Measurements from ENCODE around the gene SERGEF. TPM values are rescaled to one million over a fixed set of nuclear protein-coding genes. Genes with fewer than 3 reads are reported as not detected.

The SERGEF gene
- total and polyA plus RNA-seq, 7 experiments from 2014 or later, result 35.0 to 93.5 (median 53.7) TPM

DNA sequence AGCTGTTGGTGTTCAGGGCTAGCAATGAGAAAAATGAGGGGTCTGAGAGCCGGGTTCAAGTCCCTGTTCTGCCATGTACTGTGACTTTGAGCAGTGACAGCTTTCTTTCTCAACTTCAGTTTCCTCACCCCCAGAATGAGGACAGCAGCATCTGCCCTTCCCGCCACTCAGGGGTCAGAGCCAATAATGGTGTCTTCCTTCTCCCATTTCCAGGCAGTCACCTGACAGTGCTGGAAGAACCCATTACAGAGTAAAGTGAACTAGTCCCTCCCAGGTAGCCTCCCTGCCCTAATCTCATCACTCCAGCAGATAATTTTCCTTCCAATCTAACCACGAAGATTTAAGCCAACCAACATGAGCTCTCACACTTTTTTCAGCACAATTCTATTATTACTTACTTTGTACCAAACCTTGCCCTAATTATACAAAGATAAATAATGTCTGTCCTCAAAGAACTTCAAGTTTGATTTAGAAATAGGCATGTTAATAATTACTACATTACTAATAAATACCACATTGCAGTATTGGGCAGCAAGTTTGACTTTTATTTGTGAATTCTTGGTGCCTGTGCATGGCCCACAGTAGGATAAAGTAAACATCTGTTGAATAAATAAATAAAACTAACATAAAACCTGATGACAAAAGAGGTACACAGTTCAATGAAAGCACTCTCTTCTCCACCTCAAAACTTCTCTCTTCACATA, 61.0 kb downstream of the SERGEF start:
- H3K27me3 Mint-ChIP-seq, result no peaks in the 10 kb centered on the region
- H3K27ac Mint-ChIP-seq, result no peak overlapping the region

DNA sequence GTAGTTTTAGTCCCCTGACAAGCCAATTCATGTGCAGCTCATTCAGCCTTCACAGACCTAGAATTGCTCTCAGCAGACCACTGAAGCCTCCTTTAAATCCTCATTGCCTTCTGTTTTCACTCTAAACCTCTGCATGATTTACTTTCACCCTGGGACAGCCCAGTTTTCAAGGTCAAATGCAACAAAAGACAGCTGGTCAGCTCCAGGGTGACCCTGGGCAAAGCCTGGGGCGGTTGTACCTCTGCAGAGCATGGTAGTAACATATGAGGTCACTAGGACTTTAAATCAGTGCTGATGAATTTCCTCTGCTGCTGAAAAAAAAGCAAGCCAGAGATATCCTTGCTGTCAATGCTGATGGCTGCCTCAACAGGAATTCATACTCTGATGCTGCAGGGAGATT, 62.2 kb downstream of the SERGEF start:
- no peak overlapping the region for H3K4me3 Mint-ChIP-seq
- Histone ChIP-seq H3K27ac (ENCODE audit: low read depth, low read length) (no peak overlapping the region), H3K4me1 (ENCODE audit: control insufficient read depth in 2 of 2, insufficient read depth in 2 of 2, low read length in 2 of 2) (no peaks in the 10 kb centered on the region), H3K27me3 (ENCODE audit: control insufficient read depth in 2 of 2, insufficient read depth in 2 of 2, low read length in 2 of 2) (no peaks in the 10 kb centered on the region), H3K36me3 (ENCODE audit: control insufficient read depth in 2 of 3, insufficient read depth in 3 of 3, low read length in 3 of 3) (peaks cover 0 to 86% (median 7%) of the 10 kb centered on the region in 3 experiments), H3K4me3 (ENCODE audit: low read length) (no peak overlapping the region), H3K9me3 (ENCODE audit: control insufficient read depth in 2 of 3, low read length in 3 of 3) (no peaks in the 10 kb centered on the region)
- CTCF ChIA-PET, result interaction anchor here (0.6 kb wide), 1 partner anchor 293 kb away, joined by 3 read pairs; no protein-coding TSS in a partner anchor
- POLR2A ChIA-PET, result no interaction called here
- H3K27me3 Mint-ChIP-seq, result no peaks in the 10 kb centered on the region
- H3K4me1 Mint-ChIP-seq, result peaks cover 0 to 5% (median 0%) of the 10 kb centered on the region in 7 donors
- peaks cover 27 to 94% (median 71%) of the 10 kb centered on the region in 5 donors for H3K36me3 Mint-ChIP-seq
- H3K9me3 Mint-ChIP-seq, result peaks cover 0 to 7% (median 1%) of the 10 kb centered on the region in 11 donors
- ATAC-seq, result no peak
- no peak overlapping the region for H3K27ac Mint-ChIP-seq
- intact Hi-C loops (cut with micrococcal nuclease), result no loop called here
- DNase-seq, result no peak

More for the DNA sequence above, 61.0 kb downstream of the SERGEF start:
- Histone ChIP-seq H3K4me3 (ENCODE audit: low read length) (no peak overlapping the region), H3K9me3 (ENCODE audit: control insufficient read depth in 2 of 3, low read length in 3 of 3) (no peaks in the 10 kb centered on the region), H3K27me3 (ENCODE audit: control insufficient read depth in 2 of 2, insufficient read depth in 2 of 2, low read length in 2 of 2) (no peaks in the 10 kb centered on the region), H3K27ac (ENCODE audit: low read depth, low read length) (no peak overlapping the region), H3K4me1 (ENCODE audit: control insufficient read depth in 2 of 2, insufficient read depth in 2 of 2, low read length in 2 of 2) (no peaks in the 10 kb centered on the region), H3K36me3 (ENCODE audit: control insufficient read depth in 2 of 3, insufficient read depth in 3 of 3, low read length in 3 of 3) (peaks cover 0 to 92% (median 12%) of the 10 kb centered on the region in 3 experiments)
- peaks cover 0 to 5% (median 0%) of the 10 kb centered on the region in 11 donors for H3K9me3 Mint-ChIP-seq
- ChIA-PET POLR2A (no interaction called here), CTCF (no interaction called here)
- ATAC-seq, result no peak
- intact Hi-C loops (cut with micrococcal nuclease), result no loop called here
- no peak for DNase-seq
- peaks cover 0 to 5% (median 0%) of the 10 kb centered on the region in 7 donors for H3K4me1 Mint-ChIP-seq
- H3K36me3 Mint-ChIP-seq, result peaks cover 20 to 93% (median 70%) of the 10 kb centered on the region in 5 donors
- no peak overlapping the region for H3K4me3 Mint-ChIP-seq

DNA sequence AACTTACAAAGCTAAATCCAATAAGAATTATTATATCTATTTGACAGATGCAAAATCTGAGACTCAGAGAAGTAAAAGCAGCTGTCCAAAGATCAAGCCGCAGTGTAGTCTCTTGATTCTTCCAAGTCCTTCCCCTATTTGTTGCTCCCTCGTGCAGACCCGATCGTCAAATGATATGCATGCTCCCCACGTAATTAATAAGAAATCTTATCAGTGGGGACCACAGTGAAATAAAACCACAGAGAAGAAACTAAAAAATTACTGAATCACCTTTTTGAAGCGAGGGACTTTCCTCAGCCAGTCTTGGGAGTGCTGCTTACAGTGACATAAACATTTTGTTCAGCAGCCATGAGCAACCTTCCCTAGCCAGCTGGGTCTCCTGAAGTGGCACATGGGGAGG, 64.6 kb downstream of the SERGEF start:
- no peaks in the 10 kb centered on the region for H3K27me3 ChIP-seq (ENCODE audit: control insufficient read depth in 2 of 2, insufficient read depth in 2 of 2, low read length in 2 of 2)
- Mint-ChIP-seq H3K4me1 (no peaks in the 10 kb centered on the region), H3K36me3 (peaks cover 36 to 95% (median 78%) of the 10 kb centered on the region in 5 donors), H3K4me3 (no peak overlapping the region), H3K27me3 (no peaks in the 10 kb centered on the region), H3K9me3 (peaks cover 4 to 25% (median 10%) of the 10 kb centered on the region in 11 donors), H3K27ac (no peak overlapping the region)
- H3K4me3 ChIP-seq (ENCODE audit: low read length), result no peak overlapping the region
- DNase-seq (no peak), ATAC-seq (no peak)
- H3K36me3 ChIP-seq (ENCODE audit: control insufficient read depth in 2 of 3, insufficient read depth in 3 of 3, low read length in 3 of 3), result peaks cover 0 to 71% (median 0%) of the 10 kb centered on the region in 3 experiments
- ChIA-PET CTCF (no interaction called here), POLR2A (no interaction called here)
- H3K4me1 ChIP-seq (ENCODE audit: control insufficient read depth in 2 of 2, insufficient read depth in 2 of 2, low read length in 2 of 2), result no peaks in the 10 kb centered on the region
- intact Hi-C loops (cut with micrococcal nuclease), result no loop called here
- peaks cover 0 to 4% (median 0%) of the 10 kb centered on the region in 3 experiments for H3K9me3 ChIP-seq (ENCODE audit: control insufficient read depth in 2 of 3, low read length in 3 of 3)
- H3K27ac ChIP-seq (ENCODE audit: low read depth, low read length), result no peak overlapping the region

DNA sequence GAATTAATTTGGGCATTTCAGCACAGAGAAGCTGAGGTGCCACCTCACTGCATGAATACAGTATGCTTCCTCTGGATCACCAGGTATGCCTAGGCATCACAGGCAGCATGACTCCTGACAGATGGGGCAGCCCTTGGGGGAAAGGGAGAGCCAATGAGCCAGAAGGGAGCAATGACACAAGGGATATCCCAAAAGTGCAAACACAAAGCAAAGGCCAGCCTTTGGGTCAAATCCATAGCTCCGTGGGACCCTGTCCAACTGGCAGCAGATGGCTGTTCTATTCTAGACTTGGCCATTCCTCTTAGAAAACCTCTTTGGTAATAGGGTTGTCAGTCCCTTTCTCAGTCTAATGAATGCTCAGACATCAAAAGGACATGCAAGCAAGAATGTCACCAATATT, 73.3 kb downstream of the SERGEF start:
- Mint-ChIP-seq H3K4me3 (no peak overlapping the region), H3K4me1 (no peaks in the 10 kb centered on the region), H3K36me3 (peaks cover 8 to 81% (median 58%) of the 10 kb centered on the region in 5 donors), H3K27ac (no peak overlapping the region), H3K27me3 (no peaks in the 10 kb centered on the region), H3K9me3 (peaks cover 2 to 13% (median 5%) of the 10 kb centered on the region in 11 donors)
- Histone ChIP-seq H3K9me3 (ENCODE audit: control insufficient read depth in 2 of 3, low read length in 3 of 3) (peaks cover 0 to 3% (median 0%) of the 10 kb centered on the region in 3 experiments), H3K36me3 (ENCODE audit: control insufficient read depth in 2 of 3, insufficient read depth in 3 of 3, low read length in 3 of 3) (peaks cover 0 to 8% (median 0%) of the 10 kb centered on the region in 3 experiments), H3K27me3 (ENCODE audit: control insufficient read depth in 2 of 2, insufficient read depth in 2 of 2, low read length in 2 of 2) (no peaks in the 10 kb centered on the region), H3K27ac (ENCODE audit: low read depth, low read length) (no peak overlapping the region), H3K4me3 (ENCODE audit: low read length) (no peak overlapping the region), H3K4me1 (ENCODE audit: control insufficient read depth in 2 of 2, insufficient read depth in 2 of 2, low read length in 2 of 2) (no peaks in the 10 kb centered on the region)
- ATAC-seq (no peak), DNase-seq (no peak)
- CTCF ChIA-PET, result no interaction called here
- intact Hi-C loops (cut with micrococcal nuclease), result no loop called here
- POLR2A ChIA-PET, result no interaction called here

DNA sequence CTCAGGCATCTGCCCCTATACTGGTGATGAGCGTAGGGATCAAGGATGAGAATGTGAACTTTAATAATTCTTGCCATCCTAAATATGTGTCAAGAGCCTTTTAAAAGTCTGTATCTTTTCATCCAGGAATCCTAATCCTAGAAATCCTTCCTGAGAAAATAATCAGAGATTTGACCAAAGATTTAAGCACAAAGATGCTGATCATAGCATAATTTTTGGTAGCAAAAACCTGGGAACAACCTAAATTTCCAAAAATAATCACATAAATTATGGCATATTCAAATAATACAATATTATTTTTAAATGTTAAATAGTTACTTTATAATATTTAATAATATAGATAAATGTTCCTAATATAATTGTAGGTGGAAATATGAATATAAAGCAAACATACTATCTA, 76.1 kb downstream of the SERGEF start:
- H3K4me3 Mint-ChIP-seq, result no peak overlapping the region
- H3K27me3 ChIP-seq (ENCODE audit: control insufficient read depth in 2 of 2, insufficient read depth in 2 of 2, low read length in 2 of 2), result no peaks in the 10 kb centered on the region
- peaks cover 0 to 3% (median 0%) of the 10 kb centered on the region in 3 experiments for H3K36me3 ChIP-seq (ENCODE audit: control insufficient read depth in 2 of 3, insufficient read depth in 3 of 3, low read length in 3 of 3)
- ChIA-PET POLR2A (no interaction called here), CTCF (no interaction called here)
- no peaks in the 10 kb centered on the region for H3K27me3 Mint-ChIP-seq
- H3K27ac Mint-ChIP-seq, result no peak overlapping the region
- no peaks in the 10 kb centered on the region for H3K9me3 ChIP-seq (ENCODE audit: control insufficient read depth in 2 of 3, low read length in 3 of 3)
- H3K36me3 Mint-ChIP-seq, result peaks cover 8 to 82% (median 56%) of the 10 kb centered on the region in 5 donors
- H3K4me1 ChIP-seq (ENCODE audit: control insufficient read depth in 2 of 2, insufficient read depth in 2 of 2, low read length in 2 of 2), result no peaks in the 10 kb centered on the region
- DNase-seq, result no peak
- H3K27ac ChIP-seq (ENCODE audit: low read depth, low read length), result no peak overlapping the region
- intact Hi-C loops (cut with micrococcal nuclease), result no loop called here
- ATAC-seq, result no peak
- no peak overlapping the region for H3K4me3 ChIP-seq (ENCODE audit: low read length)
- H3K4me1 Mint-ChIP-seq, result peaks cover 0 to 8% (median 0%) of the 10 kb centered on the region in 7 donors
- peaks cover 0 to 6% (median 3%) of the 10 kb centered on the region in 11 donors for H3K9me3 Mint-ChIP-seq

DNA sequence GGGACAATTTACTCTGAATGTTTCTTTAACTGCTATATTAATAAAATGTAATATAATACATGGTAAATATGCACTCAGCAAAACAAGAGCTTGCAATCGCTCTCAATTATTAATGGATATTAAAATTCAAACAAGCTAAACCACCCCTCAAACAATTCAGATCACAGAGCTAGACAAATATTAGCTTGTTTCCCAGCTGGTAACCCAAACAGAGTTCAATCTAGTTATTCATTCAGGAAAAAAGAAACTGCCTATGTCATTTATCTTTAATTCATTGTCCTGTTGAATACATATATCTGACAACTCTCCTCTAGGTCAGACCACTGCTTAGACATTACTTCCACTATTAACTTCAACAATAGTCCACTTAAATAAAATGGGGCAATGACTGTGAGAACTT, 78.7 kb downstream of the SERGEF start:
- Mint-ChIP-seq H3K4me3 (no peak overlapping the region), H3K4me1 (peaks cover 0 to 10% (median 0%) of the 10 kb centered on the region in 7 donors), H3K9me3 (peaks cover 0 to 6% (median 3%) of the 10 kb centered on the region in 11 donors), H3K36me3 (peaks cover 4 to 72% (median 50%) of the 10 kb centered on the region in 5 donors), H3K27me3 (no peaks in the 10 kb centered on the region), H3K27ac (no peak overlapping the region)
- H3K27me3 ChIP-seq (ENCODE audit: control insufficient read depth in 2 of 2, insufficient read depth in 2 of 2, low read length in 2 of 2), result no peaks in the 10 kb centered on the region
- POLR2A ChIA-PET, result no interaction called here
- CTCF ChIA-PET, result no interaction called here
- no peaks in the 10 kb centered on the region for H3K9me3 ChIP-seq (ENCODE audit: control insufficient read depth in 2 of 3, low read length in 3 of 3)
- H3K4me1 ChIP-seq (ENCODE audit: control insufficient read depth in 2 of 2, insufficient read depth in 2 of 2, low read length in 2 of 2), result no peaks in the 10 kb centered on the region
- DNase-seq, result no peak
- H3K36me3 ChIP-seq (ENCODE audit: control insufficient read depth in 2 of 3, insufficient read depth in 3 of 3, low read length in 3 of 3), result peaks cover 0 to 9% (median 0%) of the 10 kb centered on the region in 3 experiments
- H3K4me3 ChIP-seq (ENCODE audit: low read length), result no peak overlapping the region
- H3K27ac ChIP-seq (ENCODE audit: low read depth, low read length), result no peak overlapping the region
- ATAC-seq, result no peak
- intact Hi-C loops (cut with micrococcal nuclease), result no loop called here

DNA sequence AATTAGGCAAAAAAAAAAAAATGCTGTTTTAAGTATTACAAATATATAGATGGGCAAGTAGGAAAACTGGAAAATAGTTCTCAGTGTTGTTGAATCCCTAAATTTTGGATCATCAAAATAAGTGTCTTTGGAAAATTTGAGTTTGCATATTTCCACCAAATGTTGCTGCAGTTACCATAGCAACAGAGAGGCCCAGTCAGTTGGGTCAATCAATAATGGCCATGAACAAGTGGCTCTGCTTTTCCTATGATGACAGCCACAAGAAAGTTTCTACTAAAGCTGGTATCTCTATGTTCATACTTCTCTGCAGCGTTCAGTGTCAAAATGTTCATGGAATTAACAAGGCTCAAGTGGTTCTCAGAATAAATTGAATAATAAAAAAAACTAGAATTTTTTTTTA, 79.1 kb downstream of the SERGEF start:
- POLR2A ChIA-PET, result no interaction called here
- H3K27me3 Mint-ChIP-seq, result no peaks in the 10 kb centered on the region
- Histone ChIP-seq H3K9me3 (ENCODE audit: control insufficient read depth in 2 of 3, low read length in 3 of 3) (no peaks in the 10 kb centered on the region), H3K27ac (ENCODE audit: low read depth, low read length) (no peak overlapping the region), H3K4me1 (ENCODE audit: control insufficient read depth in 2 of 2, insufficient read depth in 2 of 2, low read length in 2 of 2) (no peaks in the 10 kb centered on the region), H3K4me3 (ENCODE audit: low read length) (no peak overlapping the region), H3K27me3 (ENCODE audit: control insufficient read depth in 2 of 2, insufficient read depth in 2 of 2, low read length in 2 of 2) (no peaks in the 10 kb centered on the region), H3K36me3 (ENCODE audit: control insufficient read depth in 2 of 3, insufficient read depth in 3 of 3, low read length in 3 of 3) (peaks cover 0 to 9% (median 0%) of the 10 kb centered on the region in 3 experiments)
- H3K4me1 Mint-ChIP-seq, result peaks cover 0 to 10% (median 0%) of the 10 kb centered on the region in 7 donors
- H3K27ac Mint-ChIP-seq, result no peak overlapping the region
- H3K36me3 Mint-ChIP-seq, result peaks cover 4 to 69% (median 45%) of the 10 kb centered on the region in 5 donors
- H3K9me3 Mint-ChIP-seq, result peaks cover 0 to 6% (median 3%) of the 10 kb centered on the region in 11 donors
- CTCF ChIA-PET, result no interaction called here
- ATAC-seq, result no peak
- H3K4me3 Mint-ChIP-seq, result no peak overlapping the region
- DNase-seq, result no peak
- intact Hi-C loops (cut with micrococcal nuclease), result no loop called here
